ENCODE results near the gene LDLRAD3.

The LDLRAD3 gene

GRCh38 chr11:36264973-36265344 lies 321.1 kb downstream of the LDLRAD3 start:
- H3K27ac ChIP-seq: no peak overlapping the region
- no peak for TF ChIP-seq CTCF (IDR thresholded peaks at IDR 0.05)

- no peak overlapping the region for H3K27ac ChIP-seq
- TF ChIP-seq ZFX (IDR thresholded peaks at IDR 0.05; ENCODE audit: borderline replicate concordance) (no peak), CTCF (IDR thresholded peaks at IDR 0.05) (peak; percentile 84)
Measured at GRCh38 chr11:36265793-36266628, 322.1 kb downstream of the LDLRAD3 start.

- TF ChIP-seq ZFX (IDR thresholded peaks at IDR 0.05; ENCODE audit: borderline replicate concordance) (no peak), CTCF (IDR thresholded peaks at IDR 0.05) (no peak)
- no peak overlapping the region for H3K27ac ChIP-seq
Measured at GRCh38 chr11:36266767-36267166, 322.9 kb downstream of the LDLRAD3 start.

GRCh38 chr11:36268337-36268985 lies 324.6 kb downstream of the LDLRAD3 start:
- TF ChIP-seq CTCF (IDR thresholded peaks at IDR 0.05) (no peak), ZFX (IDR thresholded peaks at IDR 0.05; ENCODE audit: borderline replicate concordance) (no peak)
- no peak overlapping the region for H3K27ac ChIP-seq

GRCh38 chr11:36270701-36271100 lies 326.8 kb downstream of the LDLRAD3 start:
- no peak overlapping the region for H3K27ac ChIP-seq
- no peak for TF ChIP-seq ZFX (IDR thresholded peaks at IDR 0.05; ENCODE audit: borderline replicate concordance)
- TF ChIP-seq CTCF (IDR thresholded peaks at IDR 0.05): no peak

- TF ChIP-seq ZFX (IDR thresholded peaks at IDR 0.05; ENCODE audit: borderline replicate concordance) (no peak), CTCF (IDR thresholded peaks at IDR 0.05) (no peak)
Measured at GRCh38 chr11:36271794-36272407, 328.0 kb downstream of the LDLRAD3 start.

GRCh38 chr11:36273110-36273509 lies 329.2 kb downstream of the LDLRAD3 start:
- TF ChIP-seq CTCF (IDR thresholded peaks at IDR 0.05) (no peak), ZFX (IDR thresholded peaks at IDR 0.05; ENCODE audit: borderline replicate concordance) (no peak)
- H3K27ac ChIP-seq: no peak overlapping the region

More at GRCh38 chr11:36271794-36272407, 328.0 kb downstream of the LDLRAD3 start:
- no peak overlapping the region for H3K27ac ChIP-seq

Measured in 22Rv1 (cell line).